Neural cell (in vitro differentiated cells): ENCODE data around the gene EEF1A2. TPM values are rescaled to one million over a fixed set of nuclear protein-coding genes. Genes with fewer than 3 reads are reported as not detected.

Source experiments
- H2AFZ ChIP-seq: fragments of 200-600, 300-800 bp; sonication (generic), shearing (Covaris generic); 2 replicates; pipeline ENCODE4 v1.6.0; 2014; ENCODE audit warnings: low read depth, mild to moderate bottlenecking, antibody characterized with exemption, low read length, moderate library complexity
- H3F3A ChIP-seq: fragments of 200-600 bp; shearing (Covaris generic); 2 replicates; pipeline ENCODE4 v1.6.1; 2016; ENCODE audit warnings: mild to moderate bottlenecking, moderate library complexity, mixed read lengths, antibody characterized with exemption, low read length; ENCODE audit not compliant: insufficient read depth, poor library complexity, severe bottlenecking
- H3K27ac ChIP-seq: fragments of 200-600, 300-800 bp; sonication (generic), shearing (Covaris generic); 2 replicates; pipeline ENCODE4 v1.5.1; 2014; ENCODE audit warnings: mild to moderate bottlenecking, low read length, moderate library complexity
- H3K27me3 ChIP-seq: fragments of 300-800, 200-600 bp; sonication (generic), shearing (Covaris generic); 2 replicates; pipeline ENCODE4 v1.6.0; 2014; ENCODE audit warnings: mild to moderate bottlenecking, low read depth, low read length, moderate library complexity; ENCODE audit not compliant: insufficient read depth
- H3K36me3 ChIP-seq: fragments of 300-800, 200-600 bp; sonication (generic), shearing (Covaris generic); 2 replicates; pipeline ENCODE4 v1.5.1; 2014; ENCODE audit warnings: mild to moderate bottlenecking, antibody characterized with exemption, low read length, moderate library complexity; ENCODE audit not compliant: insufficient read depth
- H3K4me2 ChIP-seq: fragments of 300-800, 200-600 bp; sonication (generic), shearing (Covaris generic); 2 replicates; pipeline ENCODE4 v1.6.0; 2014; ENCODE audit warnings: mild to moderate bottlenecking, low read length
- H3K4me3 ChIP-seq: fragments of 300-800, 200-600 bp; sonication (generic), shearing (Covaris generic); 2 replicates; pipeline ENCODE4 v1.5.1; 2014; ENCODE audit warnings: mild to moderate bottlenecking, low read length, moderate library complexity
- H3K79me2 ChIP-seq: fragments of 200-600 bp; shearing (Covaris generic); replicated peaks from 2 replicates; pipeline ENCODE4 v1.6.0; 2014; ENCODE audit warnings: mild to moderate bottlenecking, low read length, moderate library complexity; ENCODE audit not compliant: insufficient read depth
- H3K9ac ChIP-seq: fragments of 300-800, 200-600 bp; sonication (generic), shearing (Covaris generic); 2 replicates; pipeline ENCODE4 v1.6.1; 2016; ENCODE audit warnings: mild to moderate bottlenecking, low read length, mixed read lengths
- H3K9me2 ChIP-seq: fragments of 200-600 bp; shearing (Covaris generic); 2 replicates; pipeline ENCODE4 v1.6.1; 2016; ENCODE audit warnings: mild to moderate bottlenecking, low read length, mixed read lengths; ENCODE audit not compliant: insufficient read depth
- H3K9me3 ChIP-seq: fragments of 200-600, 300-800 bp; sonication (generic), shearing (Covaris generic); 2 replicates; pipeline ENCODE4 v1.6.1; 2016; ENCODE audit warnings: mild to moderate bottlenecking, mixed run types, low read length, moderate library complexity, mixed read lengths
- H4K20me1 ChIP-seq: fragments of 200-600 bp; shearing (Covaris generic); 2 replicates; pipeline ENCODE4 v1.6.1; 2016; ENCODE audit warnings: mild to moderate bottlenecking, mixed run types; ENCODE audit not compliant: insufficient read depth
- CTCF ChIP-seq: fragments of 450-650 bp; IDR thresholded peaks from 2 replicates; pipeline ENCODE4 v1.5.1; 2014; ENCODE audit warnings: antibody characterized with exemption, mild to moderate bottlenecking, moderate library complexity; ENCODE audit not compliant: poor library complexity, severe bottlenecking
- EP300 ChIP-seq: fragments of 450-650 bp; conservative IDR thresholded peaks from 2 replicates; pipeline ENCODE4 v1.6.1; 2014; ENCODE audit warnings: antibody characterized with exemption, mild to moderate bottlenecking, moderate library complexity; ENCODE audit not compliant: poor library complexity, severe bottlenecking
- EZH2 ChIP-seq: fragments of 200-600, 300-800 bp; shearing (Covaris generic), sonication (generic); IDR thresholded peaks from 2 replicates; pipeline ENCODE4 v1.6.1; 2014; ENCODE audit warnings: antibody characterized with exemption, low read length, borderline replicate concordance, mild to moderate bottlenecking; ENCODE audit not compliant: insufficient read depth, poor library complexity, severe bottlenecking
- MXI1 ChIP-seq: fragments of 450-650 bp; conservative IDR thresholded peaks from 2 replicates; pipeline ENCODE4 v1.6.1; 2014; ENCODE audit warnings: antibody characterized with exemption, mild to moderate bottlenecking; ENCODE audit not compliant: poor library complexity, severe bottlenecking
- POLR2AphosphoS5 ChIP-seq: IDR thresholded peaks from 2 replicates; pipeline ENCODE4 v1.6.1; 2012
- RAD21 ChIP-seq: fragments of 450-650 bp; conservative IDR thresholded peaks from 2 replicates; pipeline ENCODE4 v1.6.1; 2014; ENCODE audit warnings: antibody characterized with exemption, mild to moderate bottlenecking, moderate library complexity
- REST ChIP-seq: IDR thresholded peaks from 2 replicates; pipeline ENCODE4 v1.6.1; 2012; ENCODE audit warnings: borderline replicate concordance
- SMC3 ChIP-seq: fragments of 450-650 bp; conservative IDR thresholded peaks from 2 replicates; pipeline ENCODE4 v1.6.1; 2014; ENCODE audit warnings: antibody characterized with exemption, mild to moderate bottlenecking, moderate library complexity; ENCODE audit not compliant: poor library complexity
- TAF1 ChIP-seq: IDR thresholded peaks from 2 replicates; pipeline ENCODE4 v1.6.1; 2012; ENCODE audit warnings: low read depth
- polyA plus RNA-seq: library from polyadenylated mRNA; depleted of rRNA; stranded (reverse); fragments of >200 nt; gene quantifications from 2 replicates; pipeline ENCODE4 v1.2.3, GENCODE V29; 2014

EEF1A2 gene
- polyA plus RNA-seq, 1 donor from 2014 or later = 208 TPM

DNA sequence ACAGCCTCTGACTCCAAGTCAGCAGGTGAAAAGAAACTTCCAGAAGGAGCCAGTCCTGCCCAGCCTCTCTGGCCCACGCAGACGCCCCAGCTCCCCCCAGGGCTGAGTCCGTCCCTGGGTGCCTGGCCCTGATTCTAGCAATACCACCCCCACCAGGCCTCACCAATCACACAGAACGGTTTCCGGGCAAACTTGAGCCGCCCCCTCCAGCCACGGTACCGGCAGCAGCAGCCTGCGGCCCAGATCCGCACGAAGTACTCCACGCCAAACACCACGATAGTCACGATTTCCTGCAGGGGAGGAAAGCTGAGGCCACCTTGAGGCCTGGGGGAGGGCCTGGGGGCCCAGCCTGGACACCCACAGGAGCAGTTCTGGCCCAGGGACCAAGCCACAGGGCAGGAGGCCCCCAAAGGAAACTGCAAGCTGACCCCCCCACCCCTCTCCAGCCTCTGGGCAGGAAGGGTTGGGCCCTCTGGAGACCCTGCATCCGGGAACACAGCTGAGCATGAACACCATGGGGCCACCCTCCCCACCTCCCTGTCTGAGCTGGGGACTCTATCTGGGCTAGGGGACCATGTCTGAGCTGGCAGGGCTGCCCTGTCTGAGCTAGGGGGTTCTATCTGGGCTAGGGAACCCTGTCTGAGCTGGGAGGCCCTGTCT, 53.7 kb downstream of the EEF1A2 start:
- H3K4me2 ChIP-seq = no peak overlapping the region
- H3K79me2 ChIP-seq = peaks cover 41% of the 10 kb centered on the region
- no peaks in the 10 kb centered on the region for H3F3A ChIP-seq
- H3K27me3 ChIP-seq = no peaks in the 10 kb centered on the region
- no peak overlapping the region for H3K9ac ChIP-seq
- no peak overlapping the region for H3K4me3 ChIP-seq
- H3K9me2 ChIP-seq = no peaks in the 10 kb centered on the region
- no peaks in the 10 kb centered on the region for H4K20me1 ChIP-seq
- no peaks in the 10 kb centered on the region for H3K9me3 ChIP-seq
- TF ChIP-seq POLR2AphosphoS5 (no peak), TAF1 (no peak), SMC3 (no peak), MXI1 (no peak), REST (no peak), EP300 (no peak), CTCF (no peak), RAD21 (no peak), EZH2 (no peak)
- no peak overlapping the region for H3K27ac ChIP-seq
- H3K36me3 ChIP-seq = no peaks in the 10 kb centered on the region
- H2AFZ ChIP-seq = no peak overlapping the region

DNA sequence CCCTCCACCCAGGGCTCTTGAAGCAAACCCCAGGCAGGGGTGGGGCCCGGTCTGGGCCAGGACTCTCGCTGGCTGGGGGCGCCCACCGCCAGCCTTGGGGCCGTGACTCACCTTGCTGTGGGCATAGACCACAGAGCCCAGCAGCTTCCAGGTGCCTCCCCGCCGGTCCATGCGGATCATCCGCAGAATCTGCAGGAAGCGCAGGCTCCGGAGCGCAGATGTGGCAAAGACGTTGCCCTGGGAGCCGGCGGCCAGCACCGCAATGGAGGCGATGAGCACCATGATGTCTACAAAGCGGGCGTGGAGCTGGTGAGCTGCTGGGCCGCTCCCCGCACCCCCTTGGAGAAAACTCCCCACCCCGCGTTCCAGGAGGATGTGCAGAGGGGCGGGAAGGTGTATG, 54.3 kb downstream of the EEF1A2 start:
- H3K27me3 ChIP-seq = no peaks in the 10 kb centered on the region
- H3K9me3 ChIP-seq = no peaks in the 10 kb centered on the region
- TF ChIP-seq SMC3 (no peak), EP300 (no peak), RAD21 (no peak), REST (no peak), MXI1 (no peak)
- no peak overlapping the region for H3K27ac ChIP-seq
- no peaks in the 10 kb centered on the region for H4K20me1 ChIP-seq
- no peak overlapping the region for H3K4me2 ChIP-seq
- H3K9ac ChIP-seq = no peak overlapping the region
- no peaks in the 10 kb centered on the region for H3F3A ChIP-seq
- no peak overlapping the region for H2AFZ ChIP-seq
- no peaks in the 10 kb centered on the region for H3K36me3 ChIP-seq
- no peaks in the 10 kb centered on the region for H3K9me2 ChIP-seq
- peaks cover 41% of the 10 kb centered on the region for H3K79me2 ChIP-seq
- no peak overlapping the region for H3K4me3 ChIP-seq
